ENCODE data around the gene ZNF672.
"Not testable (repeated sequence)": the region's sequence is repeated elsewhere in the genome, so short reads cannot be mapped to it uniquely, and the experiment has no call there.

Gene ZNF672

DNA sequence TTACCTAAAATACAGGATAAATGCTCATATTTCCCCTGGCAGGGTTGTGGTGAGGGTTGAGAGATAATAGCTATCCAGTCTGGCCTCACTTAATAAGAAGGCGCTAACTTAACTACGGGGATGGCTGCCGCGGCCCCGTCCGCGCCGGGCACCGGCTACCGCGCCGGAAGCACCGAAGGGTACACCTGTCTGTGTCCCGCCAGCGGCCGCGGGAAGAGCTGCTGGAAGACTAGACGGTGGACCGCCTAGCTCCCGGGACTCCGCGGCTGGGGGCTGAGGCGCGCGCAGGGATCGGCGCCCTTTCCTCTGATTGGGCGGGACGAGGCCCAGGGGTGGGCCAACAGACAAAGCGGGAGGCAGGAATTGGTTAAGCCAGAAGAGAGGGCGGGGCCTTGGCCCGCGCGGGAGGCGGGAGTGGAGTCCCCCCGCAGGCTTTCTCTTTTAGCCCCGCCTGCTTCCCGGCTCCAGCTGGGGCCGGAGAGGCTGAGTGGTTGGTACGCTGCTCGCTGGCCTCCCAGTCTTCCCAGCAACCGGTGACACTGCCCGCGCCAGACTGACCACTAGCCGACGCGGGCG lies at the start of gene ZNF672:
Gene ZNF672, plus strand, starts transcription at position 444 of the 576 bp plus-strand sequence. CDS start 9,051 bp downstream, outside the sequence.
- DNase-seq (ENCODE audit: low read depth): peak; percentile 92

DNA sequence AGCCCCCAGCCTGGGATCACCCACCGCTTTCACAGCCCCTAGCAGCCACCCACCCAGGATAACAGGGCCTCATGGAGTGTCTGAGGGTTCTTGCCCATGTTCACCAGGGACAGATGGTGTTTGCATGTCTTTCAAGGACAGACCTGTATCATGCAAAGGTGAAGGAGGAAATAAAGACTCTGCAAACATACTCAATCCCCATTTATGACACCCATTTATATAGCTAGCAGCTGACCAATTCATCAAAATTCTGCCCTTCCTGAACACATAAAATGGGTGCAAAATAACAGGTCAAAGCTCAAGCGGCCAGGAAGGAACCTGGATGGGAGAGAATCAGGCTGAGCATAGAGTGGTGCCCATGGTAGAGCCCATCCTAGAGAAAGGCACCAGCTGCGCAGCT lies 49.7 kb upstream of the ZNF672 start:
- no peak for DNase-seq (ENCODE audit: low read depth)

DNA sequence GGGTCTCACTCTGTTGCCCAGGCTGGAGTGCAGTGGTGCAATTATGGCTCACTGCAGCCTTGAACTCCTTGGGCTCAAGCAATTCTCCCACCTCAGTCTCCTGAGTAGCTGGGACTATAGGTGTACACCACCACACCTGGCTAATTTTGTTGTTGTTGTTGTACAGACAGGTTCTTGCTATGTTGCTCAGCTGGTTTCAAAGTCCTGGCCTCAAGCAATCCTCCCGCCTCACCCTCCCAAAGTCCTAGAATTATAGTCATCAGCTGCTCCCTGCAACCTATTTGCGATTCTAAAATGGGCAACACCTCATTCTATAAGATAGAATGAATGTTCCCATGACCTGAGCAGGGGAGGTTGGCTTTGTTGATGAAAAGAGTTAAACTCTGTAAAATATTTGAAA lies 48.7 kb upstream of the ZNF672 start:
- DNase-seq (ENCODE audit: low read depth): not testable (repeated sequence)

DNA sequence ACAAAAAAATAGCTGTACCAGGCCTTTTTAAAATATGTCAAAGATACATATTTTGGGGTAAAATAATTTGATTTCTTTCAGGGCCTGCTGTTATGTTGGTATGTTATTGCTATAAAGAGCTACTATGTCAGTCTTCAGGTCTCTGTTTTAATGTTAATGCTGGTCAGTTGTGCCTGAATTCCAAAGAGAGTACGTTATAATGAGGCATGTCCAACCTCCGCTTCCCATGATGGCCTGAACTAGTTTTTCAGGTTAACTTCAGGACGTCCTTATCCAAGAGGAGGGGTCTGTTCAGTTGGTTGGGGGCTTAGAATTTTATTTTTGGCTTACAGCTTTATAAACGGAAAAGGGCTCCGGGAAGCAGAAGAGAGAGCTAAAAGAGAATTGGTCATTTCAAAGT lies 47.6 kb upstream of the ZNF672 start:
- no peak for DNase-seq (ENCODE audit: low read depth)

DNA sequence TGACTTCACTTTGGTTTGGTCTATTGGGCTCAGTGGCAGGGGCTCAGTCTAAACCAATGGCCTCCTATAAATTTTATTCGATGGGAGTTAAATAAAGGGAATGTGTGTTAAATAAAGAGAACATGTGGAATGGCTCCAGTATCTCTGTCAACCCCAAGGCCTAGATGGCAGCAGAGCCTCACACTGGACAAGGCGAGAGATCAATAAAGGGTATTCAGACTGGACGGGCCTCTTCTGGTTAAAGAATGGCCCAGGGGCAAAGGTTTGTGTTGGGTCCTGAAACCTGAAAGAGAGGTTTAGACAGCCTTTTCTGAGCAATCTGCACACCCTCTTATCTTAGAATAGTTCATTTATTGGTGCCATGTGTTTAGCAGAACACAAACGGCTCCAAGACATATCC lies 47.0 kb upstream of the ZNF672 start:
- DNase-seq (ENCODE audit: low read depth): no peak

DNA sequence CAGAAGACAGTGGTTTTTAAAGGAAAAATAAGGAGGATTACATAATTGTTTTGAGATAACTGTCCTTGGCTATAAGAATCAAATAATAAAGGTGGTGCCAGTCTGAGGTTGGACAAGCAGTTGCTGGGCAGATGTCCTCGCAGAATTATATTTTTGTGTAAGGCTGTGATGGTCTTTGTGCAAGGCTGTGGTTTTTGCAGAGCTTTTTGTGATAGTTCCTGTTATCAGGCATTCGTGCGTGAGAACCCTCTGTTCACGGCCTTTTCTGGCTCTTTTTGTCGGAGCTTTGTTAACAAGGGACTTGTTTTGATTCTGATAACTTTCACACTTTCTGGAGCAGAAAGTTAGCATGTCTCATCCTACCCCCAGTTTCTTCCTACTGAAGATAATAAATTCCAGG lies 45.7 kb upstream of the ZNF672 start:
- no peak for DNase-seq (ENCODE audit: low read depth)

DNA sequence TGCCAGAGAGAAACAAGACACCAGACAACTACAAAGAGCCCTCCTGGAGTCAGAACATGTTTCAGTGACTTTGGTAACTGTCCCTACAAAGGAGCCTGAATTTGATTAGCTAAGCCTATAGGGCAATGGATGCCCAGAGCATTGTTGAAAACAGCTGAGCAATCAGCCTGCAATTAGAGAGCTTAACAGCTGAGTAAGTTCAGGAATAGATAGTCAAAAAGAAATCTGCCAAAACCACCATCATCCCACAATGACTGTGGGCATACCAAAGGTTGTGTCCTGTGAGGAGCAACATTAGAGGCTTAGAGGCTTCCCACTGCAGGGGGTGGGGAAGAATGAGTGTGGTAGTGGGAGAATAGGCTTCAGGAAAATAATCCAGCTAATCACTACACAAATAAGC lies 44.4 kb upstream of the ZNF672 start:
- DNase-seq (ENCODE audit: low read depth): no peak

DNA sequence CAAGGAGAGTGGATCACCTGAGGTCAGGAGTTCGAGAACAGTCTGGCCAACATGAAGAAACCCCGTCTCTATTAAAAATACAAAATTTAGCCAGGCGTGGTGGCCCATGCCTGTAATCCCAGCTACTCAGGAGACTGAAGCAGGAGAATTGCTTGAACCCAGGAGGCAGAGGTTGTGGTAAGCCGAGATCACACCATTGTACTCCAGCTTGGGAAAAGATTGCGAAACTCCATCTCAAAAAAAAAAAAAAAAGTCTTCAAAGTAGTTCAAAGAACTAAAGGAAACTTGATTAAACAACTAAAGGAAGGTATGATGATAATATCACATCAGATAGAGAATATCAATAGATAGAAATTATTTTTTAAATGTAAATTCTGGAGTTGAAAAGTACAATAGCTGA lies 43.4 kb upstream of the ZNF672 start:
- not testable (repeated sequence) for DNase-seq (ENCODE audit: low read depth)

DNA sequence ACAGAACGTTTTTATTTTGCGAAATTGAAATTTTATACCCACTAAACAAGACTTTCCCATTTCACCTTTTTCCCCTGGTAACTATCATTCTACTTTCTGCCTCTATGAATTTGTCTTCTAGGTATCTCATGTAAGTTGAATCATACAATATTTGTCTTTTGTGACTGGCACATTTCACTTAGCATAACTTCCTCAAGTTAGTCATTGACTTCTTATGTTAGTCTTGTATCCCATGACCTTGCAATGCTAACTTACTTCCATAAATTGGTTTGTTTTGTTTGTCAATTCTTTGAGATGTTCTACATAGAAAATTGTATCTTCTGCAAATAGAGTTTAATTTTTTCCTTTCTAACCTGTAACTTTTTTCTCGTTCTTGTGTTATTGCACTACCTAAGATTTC lies 39.2 kb upstream of the ZNF672 start:
- no peak for DNase-seq (ENCODE audit: low read depth)

DNA sequence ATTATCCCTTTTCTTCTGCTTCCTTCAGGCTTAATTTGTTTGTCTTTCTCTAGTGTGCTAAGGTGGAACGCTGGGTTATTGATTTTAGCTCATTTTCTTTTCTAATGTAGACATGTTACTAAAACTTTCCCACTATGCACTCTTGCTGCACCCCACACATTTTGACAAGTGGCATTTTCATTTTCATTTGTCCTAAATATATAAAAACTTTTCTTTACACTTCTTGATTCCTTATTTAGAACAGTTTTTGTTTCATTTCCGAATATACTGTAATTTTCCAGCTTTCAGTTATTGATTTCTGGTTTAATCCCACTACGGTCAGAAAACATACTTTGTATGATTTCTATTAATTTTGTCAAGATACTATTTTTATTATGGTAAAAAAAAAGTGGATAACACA lies 37.6 kb upstream of the ZNF672 start:
- DNase-seq (ENCODE audit: low read depth): no peak

DNA sequence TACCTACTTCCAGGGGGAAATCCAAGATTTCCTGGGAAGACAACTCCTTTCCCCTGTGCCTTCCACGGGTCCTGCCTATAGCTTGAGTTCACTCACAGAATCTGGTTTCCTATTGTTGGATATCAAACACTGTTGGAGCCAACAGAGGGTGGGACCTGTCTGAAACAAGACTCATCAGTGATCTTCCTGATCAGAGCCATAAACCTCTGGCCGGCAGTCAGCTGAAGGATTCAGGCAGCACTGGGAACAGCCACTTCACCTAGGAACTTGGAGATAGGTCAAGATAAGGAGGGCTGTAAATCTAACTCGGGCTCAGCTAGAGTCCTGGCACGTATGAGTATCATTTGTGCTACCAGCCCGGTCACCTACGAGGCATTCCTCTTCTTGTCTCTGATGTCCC lies 35.6 kb upstream of the ZNF672 start:
- DNase-seq (ENCODE audit: low read depth): no peak

DNA sequence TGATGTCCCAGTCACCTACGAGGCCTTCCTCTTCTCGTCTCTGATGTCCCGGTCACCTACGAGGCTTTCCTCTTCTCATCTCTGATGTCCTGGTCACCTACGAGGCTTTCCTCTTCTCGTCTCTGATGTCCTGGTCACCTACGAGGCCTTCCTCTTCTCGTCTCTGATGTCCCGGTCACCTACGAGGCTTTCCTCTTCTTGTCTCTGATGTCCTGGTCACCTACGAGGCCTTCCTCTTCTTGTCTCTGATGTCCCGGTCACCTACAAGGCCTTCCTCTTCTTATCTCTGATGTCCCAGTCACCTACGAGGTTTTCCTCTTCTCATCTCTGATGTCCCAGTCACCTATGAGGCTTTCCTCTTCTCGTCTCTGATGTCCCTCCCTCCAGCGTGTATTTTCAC lies 34.5 kb upstream of the ZNF672 start:
- DNase-seq (ENCODE audit: low read depth): not testable (repeated sequence)

DNA sequence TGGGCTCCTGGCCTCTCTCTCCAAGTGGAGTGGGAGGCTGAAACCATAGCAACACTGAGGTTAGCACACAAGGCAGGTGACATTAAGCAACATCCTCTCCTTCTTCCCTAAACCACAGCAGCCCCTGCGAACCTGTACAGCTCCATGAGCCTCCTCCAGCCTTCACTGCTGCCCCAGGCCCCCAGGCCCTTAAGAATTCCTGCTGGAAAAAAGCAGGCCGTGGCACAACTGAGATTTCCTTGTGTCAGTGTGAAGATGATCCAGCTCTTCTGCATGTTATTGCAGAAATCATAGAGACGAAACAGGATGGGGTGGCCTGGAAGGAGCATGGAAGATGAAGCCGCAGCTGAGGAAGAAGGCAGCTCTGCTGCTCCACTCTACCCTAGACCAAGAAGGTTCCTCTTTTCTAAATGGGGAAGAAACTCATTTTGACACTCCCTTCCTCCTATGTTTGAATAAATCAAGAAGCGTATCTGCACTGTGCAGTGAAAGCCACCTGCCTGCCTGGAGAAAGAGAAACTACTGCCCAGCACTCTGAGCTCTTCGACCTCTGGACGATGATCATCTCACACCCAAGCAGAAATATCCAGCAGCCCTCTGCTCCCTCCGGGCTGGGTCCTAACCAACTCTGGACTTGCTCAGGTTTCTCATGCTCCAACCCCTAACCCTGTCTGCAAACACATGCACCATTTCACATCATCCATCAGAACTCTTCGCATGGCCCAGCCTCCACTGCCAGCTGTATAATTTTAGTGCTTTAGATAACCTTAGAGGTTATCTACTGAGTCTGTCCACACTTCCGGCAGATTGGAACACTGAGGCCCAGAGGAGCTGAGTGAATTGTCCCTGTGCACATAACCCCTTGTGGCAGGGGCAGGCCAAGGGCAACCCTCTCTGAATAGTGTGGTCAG lies 33.0 kb upstream of the ZNF672 start:
- no peak for DNase-seq (ENCODE audit: low read depth)

DNA sequence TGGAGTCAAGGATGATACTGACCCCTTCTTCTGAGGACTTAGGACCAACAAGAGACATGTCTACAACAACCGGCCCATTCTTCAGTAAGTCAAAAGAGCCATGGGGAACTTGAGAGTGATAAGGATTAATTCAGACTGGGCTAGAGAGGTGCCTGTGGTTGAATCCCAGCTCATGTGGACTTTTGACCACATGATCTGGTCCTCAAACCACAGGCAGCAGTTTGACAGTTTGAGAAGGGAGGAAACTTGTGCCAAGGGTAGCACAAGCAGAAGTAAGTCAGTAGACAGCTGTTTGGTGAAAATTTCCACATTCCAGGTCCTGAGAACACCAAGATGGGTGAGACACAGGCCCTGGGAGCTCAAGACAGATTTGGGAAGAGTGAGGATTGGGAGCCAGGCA lies 32.1 kb upstream of the ZNF672 start:
- no peak for DNase-seq (ENCODE audit: low read depth)

DNA sequence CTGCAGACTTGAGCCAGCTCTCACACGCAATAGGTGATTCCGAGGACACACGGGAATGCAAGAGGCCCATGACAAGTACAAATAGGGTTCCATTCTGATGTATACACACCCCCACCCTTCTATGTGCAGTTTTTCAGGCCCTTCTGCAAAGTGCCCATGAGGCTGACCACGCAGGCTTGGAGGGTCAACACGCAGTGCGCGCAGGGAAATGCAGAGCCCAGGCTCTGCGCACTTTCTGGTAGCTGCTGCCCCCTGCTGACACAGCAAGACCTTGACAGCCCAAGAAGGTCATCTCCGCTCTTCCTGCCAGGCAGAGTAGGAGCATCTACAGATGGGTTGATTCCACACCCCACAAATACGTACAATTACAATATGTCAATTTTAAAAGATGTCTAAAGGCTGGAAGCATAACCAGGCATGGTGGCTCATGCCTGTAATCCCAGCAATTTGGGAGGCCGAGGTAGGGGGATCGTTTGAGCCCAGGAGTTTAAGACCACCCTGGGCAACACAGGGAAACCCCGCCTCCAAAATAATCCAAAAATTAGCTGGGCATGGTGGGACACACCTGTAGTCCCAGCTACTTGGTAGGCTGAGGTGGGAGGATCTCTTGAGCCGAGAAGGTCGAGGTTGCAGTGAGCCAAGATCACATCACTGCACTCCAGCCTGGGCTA lies 30.8 kb upstream of the ZNF672 start:
- peak; percentile 42 for DNase-seq (ENCODE audit: low read depth)

DNA sequence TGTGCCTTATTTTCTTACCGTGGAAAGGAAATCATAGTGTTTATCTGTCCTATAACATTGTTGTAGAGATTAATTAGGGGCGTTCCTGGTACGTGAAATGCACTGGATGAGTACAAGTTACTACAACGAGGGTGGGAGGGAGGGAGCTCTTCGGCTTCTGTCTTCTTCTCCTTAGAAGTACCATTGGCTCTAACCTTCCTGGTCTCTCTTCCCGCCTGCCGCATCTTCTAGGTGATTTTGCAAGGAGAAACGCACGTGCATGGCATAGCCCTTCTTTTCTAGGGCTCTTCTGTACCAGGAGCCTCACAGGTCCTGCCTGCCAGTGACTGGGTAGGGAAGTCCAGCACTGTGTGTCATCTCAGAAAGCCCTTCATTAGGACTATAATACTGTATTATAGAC lies 29.1 kb upstream of the ZNF672 start:
- no peak for DNase-seq (ENCODE audit: low read depth)

DNA sequence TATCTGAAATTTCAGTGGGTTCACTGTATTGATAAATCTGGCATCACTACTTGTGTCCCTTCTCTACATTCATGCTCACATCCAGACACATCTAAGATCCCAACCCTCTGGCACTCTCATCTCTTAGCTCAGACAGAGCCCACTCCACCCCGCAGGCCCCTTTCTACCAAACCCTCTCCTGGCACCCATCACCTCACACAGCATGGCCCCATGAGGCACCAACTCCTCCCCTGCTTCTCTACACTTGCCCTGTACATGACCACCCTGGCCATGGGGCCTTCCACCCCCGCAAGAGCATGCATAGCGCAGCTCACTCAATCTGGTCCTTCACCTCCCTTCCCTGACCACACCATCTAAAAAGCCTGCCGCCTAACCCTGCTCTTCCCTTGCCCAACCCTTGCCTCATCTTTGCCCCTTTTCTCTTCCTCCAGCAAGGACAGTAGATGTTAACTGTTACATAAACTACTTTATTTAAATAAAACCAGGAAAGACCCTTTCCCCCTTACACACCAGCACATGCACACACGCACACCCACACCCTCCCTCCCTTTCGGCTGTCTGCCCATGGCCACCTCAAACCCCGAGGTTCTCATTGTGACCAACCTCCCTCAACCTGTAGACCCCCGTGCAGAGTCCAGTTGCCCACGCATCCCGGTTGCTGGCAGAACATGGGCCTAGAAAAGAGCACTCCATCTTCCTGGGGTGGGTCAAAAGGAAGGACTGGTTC lies 27.9 kb upstream of the ZNF672 start:
- DNase-seq (ENCODE audit: low read depth): no peak

DNA sequence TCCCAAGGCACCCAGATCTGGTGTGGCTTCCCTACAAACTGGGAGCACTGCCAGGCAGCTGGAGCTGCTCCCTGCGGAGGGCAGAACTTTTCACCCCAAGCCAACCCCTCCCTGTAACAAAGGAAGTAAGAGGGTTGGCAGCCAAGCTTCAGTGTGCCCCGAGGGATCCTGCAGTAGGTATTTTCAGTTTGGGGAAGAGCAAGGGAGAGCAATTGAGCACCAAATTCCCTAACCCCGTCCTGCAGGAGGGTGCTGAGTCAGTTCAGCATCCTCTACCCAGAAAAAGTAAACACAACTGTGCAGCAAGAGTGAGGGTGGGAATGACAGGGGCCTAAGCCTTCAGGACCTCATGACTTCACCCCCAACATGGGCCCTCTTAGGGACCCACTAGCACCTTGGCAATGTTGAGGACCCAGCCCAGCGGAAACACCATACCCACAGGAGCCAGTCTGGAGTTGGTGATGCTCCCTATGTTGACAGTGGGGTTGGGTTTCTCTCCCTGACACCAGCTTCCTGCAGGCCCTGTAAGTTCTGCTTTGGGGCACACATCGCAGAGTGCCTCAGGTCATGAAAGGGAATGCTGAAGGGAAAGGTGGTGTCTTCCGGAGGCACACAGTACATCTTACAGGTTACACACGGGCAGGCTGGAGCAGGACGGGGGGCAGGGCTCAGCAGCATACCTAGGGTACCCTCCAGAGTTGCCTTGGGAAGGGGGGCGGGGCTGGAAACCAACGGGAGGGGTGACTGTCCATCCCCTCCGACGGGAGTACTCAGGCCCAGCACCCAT lies 27.1 kb upstream of the ZNF672 start:
- no peak for DNase-seq (ENCODE audit: low read depth)

DNA sequence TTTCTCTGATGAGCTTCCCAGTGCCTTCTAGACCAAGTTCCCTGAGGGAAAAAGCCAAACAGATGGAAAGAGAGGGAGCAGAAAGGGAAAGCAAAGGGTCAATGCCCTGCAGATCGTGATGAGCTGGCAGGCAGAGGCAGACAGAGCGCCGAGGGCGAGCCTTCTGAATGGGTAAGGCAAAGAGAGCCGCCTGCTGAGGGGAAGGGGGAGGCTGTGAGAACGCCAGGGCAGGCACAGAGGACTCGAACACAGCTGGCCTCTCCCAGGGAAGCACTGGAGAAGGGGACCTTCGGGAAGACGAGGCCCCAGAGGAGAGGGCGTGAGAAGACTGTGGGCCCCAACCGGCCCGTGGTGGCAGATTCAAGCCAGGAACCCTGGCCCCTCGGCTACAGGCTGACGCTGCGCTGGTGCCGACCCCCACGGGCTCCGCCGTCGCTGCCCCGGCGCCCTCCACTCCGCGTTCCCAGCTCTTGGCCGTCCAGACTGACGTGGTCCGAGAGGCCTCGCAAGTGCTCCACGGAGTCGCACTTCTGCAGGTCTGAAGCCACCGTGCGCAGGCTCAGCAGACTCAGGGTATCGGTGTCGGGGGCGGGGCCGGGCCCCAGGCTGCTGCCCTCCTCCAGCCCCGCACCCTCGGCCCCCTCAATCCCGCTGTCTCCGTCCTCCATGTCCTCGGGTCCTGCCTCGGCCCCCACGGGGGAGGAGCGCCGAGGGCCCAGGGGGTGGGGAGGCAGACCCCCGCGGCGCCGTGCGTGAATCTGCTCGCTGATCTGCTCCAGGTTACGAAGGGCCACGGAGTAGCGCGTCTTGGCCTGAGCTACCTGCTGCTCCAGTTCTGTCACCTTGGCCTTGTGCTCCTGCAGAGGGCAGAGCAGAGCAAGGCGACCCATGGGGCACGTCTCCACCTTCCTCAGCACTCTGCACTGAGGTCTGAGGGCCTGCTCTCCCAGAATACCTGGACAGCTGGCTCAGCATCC lies 26.2 kb upstream of the ZNF672 start:
- no peak for DNase-seq (ENCODE audit: low read depth)

DNA sequence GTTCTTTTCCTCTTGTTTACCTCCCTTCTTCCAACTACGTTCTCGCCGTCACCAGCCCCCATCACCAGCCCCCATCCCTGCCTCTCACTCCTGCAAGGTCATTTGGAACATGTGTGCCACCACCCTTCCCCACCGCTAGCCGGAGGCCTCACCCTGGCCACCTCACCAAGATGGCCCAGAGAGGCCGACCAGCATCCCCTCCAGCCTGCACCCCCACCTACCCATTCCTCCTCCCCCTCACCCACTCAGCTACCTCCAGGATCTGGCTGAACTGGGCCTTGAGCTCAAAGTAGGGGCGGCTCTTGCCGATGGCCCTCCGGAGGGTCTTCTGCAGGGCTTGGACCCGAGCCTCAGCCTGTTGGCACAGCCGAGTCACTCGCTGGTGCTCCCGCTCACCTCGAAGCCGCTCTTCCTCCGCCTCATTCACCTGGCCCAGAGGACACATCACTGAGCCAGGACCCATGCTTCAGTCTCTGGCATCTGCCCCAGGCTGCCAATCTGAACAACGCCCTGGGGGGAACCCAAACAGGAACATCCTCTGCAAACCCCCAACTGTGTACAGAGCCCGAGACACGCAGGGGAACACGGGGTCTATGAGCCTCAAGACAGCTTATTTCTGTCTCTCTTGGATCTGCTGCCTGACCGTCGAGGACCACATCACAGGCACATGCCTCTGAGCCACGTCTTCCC lies 25.1 kb upstream of the ZNF672 start:
- DNase-seq (ENCODE audit: low read depth): no peak

Measured in activated T-cell treated with anti-CD3 and anti-CD28 coated beads for 48 hours (primary cell).